HG03159 (cell line): ENCODE measurements around the gene TGFBR3.

Source experiments
- ATAC-seq: cut with Tn5 transposase; IDR thresholded peaks from one replicate; pipeline ENCODE4 v1.9.1; 2021; ENCODE audit warnings: mild to moderate bottlenecking, moderate library complexity; ENCODE audit not compliant: unreplicated experiment

Gene TGFBR3

DNA sequence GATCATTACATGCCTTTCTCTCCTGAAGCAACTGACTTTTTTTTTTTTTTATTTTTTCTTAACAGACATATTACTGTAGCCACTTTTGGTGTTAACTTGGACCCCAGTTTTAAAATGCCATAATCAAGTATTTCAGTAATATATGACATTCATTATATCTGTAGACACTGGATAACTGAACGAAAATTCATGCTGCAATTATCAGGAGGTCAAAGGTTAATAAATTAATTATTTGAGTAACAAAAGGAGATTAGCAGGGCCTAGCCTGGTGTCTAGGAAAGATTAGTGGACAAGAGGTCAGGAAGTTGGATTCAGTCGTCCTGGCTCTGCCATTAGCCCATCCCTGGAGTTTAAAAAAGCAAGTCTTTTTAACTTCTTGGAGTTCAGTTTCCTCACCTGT, 168.1 kb downstream of the TGFBR3 start:
- ATAC-seq = no peak

DNA sequence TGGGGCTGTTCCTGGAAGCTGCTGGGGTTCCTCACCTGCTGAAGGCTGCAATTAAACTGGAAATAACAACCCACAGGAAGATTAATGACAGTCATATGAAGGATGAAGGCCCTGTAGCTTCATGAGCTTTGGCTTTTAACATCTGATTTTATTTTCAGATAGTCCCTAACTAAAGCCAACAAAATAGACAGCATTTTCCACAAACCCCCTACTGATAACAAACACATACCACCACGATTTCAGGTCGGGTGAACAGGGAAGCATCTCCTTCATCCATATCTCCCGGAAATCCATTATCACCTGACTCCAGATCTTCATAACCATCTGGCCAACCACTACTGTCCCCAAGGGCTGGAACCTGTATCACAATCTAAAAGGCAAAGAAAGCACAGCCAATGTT, 169.6 kb downstream of the TGFBR3 start:
- ATAC-seq = no peak

DNA sequence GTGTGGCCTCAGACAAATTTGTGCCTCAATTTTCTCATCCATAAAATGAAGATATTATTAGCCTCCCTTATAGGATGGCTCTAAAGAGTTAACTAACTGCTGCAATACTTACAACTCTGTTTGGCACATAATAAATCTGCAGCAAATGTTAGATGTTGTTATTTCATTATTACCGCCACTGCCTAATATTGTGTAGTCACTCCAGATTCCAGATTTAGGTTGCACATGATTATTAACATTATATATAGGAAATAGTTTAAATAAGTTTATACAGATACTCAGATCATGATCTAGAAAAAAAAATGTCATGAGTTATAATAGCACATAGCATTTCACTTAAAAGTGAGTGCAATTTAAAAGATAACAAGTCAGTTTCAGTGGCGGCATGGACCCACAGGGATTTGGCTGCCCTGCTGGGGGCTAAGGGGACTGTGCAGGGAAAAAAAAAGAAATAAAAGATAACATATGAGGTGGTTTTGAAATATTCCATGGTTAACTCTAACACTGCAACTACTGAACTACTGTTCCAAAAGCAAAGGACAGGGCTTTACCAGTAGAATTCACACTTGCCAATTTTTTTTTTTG, 170.4 kb downstream of the TGFBR3 start:
- ATAC-seq = no peak

DNA sequence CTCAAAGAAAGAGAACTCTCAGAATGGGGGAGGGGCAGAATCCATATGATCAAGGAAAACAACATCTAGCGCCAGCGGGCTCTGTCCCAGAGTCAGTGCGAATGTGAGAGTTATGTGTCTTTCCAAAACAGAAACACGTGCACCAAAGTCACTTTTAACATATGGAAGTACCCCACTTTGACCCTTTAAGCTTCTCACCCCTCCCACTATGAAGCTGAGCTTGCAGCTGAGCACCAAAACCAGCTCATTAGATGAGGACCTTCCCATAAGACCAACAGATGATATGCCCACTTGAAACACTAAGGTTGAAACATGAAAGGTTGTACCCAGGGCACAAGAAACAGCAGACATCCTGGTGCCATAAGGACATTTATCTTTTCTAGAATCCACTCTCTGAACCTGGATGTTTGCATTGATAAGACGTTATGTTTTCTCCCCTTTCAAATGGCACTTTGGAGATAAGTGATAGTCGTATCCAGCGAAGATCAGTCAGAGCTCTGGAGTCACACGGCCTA, 171.0 kb downstream of the TGFBR3 start:
- no peak for ATAC-seq

DNA sequence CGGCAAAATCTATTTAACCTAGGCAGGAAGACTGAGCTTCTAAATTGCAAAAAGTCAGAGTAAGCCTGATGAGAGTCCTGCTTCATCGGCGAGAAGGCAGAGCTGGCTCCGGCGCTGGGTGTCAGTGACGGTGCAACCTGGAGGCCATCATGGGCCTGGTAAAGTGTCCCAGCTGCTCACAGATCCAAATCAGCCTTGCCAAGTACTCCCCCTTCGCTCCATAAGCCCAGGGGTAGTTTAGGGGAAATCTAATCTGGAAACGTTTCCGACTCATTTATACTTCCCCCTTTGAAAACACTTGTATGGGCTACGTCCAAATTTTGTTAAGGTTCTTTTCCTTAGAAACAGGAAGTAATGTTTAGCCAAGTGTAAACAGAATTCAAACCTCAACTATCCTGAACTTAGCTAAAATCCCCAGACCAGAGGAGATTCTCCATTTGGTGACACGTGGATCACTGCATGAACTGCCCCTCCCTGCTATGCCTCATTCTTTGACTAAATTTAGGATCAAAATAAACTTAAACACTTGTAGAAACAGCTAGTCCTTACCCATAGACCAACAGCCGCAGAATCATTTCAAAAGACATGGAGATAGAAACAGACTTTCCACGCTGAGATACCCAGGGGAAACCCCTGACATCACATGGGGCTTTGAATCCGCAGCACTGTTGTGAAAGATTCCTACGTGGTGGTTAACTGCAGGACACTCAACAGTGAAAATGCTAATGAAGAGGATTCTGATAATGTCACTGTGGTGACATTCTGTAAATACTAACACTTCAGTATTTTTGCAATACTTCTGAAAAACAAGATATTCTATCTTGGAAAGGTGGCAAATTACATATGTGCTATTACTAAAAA, 172.7 kb downstream of the TGFBR3 start:
- no peak for ATAC-seq

DNA sequence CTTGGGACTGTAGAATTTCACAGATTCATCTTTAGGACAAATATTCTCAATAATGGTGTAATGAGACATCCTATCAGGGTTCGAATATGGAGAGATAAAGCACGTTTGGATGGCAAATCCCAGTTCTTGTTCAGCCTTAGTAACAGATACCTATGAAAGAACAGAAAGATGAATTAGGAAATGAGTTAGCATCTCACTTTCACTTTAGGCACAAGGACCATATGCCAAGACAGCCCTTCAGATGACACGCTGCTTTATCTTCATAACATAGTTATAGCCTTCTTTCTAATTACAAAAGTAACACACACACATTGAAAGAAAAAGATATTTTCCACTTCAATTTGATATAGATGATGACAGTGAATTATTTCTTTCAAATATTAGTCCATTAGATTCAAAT, 173.6 kb downstream of the TGFBR3 start:
- ATAC-seq = no peak

DNA sequence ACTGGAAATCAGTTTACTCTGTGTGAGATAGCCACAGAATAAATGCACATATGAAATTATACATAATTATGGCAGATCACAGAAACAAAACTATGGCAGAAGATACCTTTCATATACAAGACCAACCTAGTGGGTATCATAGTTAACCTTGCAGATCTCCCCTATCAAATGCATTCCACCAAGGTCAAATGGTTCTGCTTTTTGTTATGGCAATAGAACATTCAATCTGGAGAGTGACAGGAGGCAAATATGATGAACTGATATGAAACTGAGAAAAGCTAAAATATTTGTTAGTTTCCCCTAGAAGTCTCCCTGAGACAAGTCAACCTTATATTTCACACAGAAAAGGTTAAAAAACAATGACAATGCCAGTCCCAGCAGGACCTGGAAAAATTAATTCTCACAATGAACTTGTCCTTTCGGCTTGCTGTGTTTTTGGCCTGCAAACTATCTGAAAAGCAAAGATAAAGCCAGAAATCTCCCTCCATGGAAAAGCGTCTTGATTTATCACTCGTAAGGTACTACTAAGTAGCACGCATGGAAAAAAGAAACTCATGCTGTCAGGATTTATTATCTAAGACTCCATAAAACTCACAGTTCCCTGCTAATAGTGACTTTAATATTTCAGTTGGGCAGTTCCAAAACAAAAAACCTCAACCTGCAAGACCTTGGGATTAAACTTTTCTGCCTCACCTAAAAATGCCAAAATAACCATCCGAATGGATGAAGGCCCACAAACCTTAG, 174.3 kb downstream of the TGFBR3 start:
- no peak for ATAC-seq

DNA sequence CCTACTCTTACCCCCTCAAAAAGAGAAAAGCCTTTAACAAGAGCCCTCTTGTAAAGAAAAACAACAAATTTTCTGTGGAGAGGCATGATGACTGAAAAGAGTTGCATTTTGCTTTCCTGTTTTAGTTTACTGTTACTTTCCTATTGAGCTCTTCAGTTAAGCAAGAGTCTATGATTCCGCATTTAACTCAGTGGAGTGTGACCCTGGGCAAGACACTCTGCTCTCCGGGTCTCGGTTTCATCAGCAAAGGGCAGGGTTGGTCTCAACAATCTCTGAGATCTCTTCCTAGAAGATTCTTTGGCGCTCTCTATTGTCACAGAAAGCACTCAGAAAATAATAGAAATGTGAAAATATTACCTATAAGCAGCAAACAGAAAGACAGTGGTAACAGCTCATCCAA, 175.7 kb downstream of the TGFBR3 start:
- ATAC-seq = no peak

DNA sequence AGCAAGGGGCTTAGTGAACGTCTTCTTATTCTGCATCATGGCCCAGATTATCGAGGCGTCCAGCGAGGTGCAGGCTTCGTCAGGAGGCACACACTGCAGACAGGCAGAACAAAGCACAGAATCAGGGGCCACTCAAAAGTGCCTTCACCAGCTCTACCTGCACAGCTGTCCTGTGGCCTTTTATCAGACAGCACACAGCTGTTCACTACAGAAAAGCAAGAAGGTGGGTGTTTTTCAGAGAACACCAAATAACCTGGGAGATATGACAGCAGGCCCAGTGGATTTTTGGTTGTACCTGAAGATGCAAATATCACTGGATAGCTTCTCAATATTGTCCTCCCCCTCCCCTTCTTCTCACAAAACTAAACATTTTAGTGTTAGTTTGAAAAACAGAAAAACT, 177.3 kb downstream of the TGFBR3 start:
- no peak for ATAC-seq

DNA sequence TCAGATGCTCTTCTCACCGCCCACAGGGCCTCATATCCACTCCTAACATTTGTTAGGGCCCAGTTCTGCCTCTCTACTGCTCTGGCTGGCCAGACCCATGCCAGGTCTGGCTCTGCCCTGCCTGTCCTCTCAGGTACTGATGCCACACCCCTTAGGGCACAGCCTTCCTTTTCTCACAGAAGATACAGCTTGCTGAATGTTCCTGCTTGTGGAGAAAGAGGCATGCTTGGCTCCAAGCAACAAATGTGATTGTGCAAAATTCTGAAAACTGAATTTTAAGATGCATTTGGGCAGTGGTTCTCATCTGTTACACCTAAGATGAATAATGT, 178.1 kb downstream of the TGFBR3 start:
- ATAC-seq = no peak

DNA sequence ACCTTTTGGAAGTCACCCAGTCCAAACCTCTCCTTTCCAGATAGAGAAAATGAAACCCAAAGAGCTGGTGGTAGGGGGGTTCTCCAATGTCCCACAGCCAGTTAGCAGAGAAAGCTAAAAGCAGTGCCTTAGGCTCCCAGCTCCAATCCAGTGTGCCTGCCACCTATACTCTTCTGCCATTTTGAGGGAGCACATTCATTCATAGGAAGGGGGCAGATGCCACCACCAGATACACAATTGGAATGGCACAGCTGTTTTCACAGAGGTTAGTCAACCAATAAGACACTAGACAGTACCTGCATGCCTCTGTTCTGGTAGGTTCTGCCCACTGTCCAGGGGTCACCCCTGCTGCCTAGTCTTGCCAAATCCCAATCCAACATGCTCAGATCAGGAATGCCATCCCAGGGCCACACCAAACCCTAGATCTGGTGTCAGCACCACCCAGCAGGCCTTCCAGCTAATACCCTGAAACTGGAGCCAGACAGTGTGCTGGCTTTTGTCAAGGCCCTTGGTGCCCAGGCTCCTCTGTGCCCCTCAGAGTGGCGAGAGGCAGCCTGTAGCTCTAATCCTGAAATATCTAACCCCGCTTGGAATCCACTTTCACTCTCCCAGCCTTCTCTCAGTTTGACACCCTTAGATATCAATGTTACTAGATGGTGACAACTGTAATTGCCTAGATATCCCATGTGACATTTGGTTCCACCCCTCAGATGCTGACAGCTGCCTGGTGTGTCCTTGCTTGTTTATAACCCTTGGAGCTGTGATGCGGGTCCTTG, 178.6 kb downstream of the TGFBR3 start:
- no peak for ATAC-seq

DNA sequence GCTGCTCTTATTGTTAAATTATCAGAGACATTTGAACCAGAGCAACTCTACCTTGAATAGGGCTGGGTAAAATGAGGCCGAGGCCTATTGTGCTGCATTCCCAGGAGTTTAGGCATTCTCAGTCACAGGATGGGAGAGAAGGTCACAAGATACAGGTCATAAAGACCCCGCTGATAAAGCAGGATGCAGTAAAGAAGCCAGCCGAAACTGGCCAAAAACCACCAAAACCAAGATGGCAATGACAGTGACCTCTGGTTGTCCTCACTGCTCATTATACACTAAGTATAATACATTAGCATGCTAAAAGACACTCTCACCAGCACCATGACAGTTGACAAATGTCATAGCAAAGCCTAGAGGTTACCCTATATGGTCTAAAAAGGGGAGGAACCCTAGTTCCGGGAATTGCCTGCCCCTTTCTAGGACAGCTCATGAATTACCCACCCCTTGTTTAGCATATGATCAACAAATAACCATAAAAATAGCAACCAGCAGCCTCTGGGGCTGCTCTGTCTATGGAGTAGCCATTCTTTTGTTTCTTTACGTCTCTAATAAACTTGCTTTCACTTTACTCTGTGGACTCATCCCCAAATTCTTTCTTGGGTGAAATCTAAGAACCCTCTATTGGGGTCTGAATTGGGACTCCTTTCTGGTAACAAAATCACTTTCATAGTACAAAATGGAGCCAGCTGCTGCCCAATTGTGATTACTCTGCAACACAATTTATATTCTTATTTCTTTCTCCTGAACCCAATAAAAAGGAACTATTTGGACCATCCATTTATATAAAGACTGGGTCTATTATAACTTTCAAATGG, 179.6 kb downstream of the TGFBR3 start:
- no peak for ATAC-seq

DNA sequence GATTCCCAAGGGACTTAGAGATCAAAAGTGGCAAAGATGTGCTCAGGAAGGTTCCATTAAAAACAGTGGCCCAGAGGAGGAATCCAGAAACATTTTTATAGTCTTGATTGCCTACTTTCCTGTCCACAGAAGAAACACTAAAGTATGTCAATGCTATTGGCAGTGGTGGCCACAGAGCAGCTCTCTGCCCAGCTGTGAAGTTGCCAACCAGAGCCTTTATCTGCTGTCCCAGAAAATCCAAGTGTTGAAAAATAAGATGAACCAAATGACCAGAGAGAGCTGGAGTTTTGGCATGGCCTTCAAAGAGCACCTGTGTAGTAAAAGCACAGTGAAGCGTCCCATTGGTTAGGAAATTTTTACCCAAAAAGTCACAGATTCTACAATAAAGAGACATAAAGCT, 181.2 kb downstream of the TGFBR3 start:
- no peak for ATAC-seq

DNA sequence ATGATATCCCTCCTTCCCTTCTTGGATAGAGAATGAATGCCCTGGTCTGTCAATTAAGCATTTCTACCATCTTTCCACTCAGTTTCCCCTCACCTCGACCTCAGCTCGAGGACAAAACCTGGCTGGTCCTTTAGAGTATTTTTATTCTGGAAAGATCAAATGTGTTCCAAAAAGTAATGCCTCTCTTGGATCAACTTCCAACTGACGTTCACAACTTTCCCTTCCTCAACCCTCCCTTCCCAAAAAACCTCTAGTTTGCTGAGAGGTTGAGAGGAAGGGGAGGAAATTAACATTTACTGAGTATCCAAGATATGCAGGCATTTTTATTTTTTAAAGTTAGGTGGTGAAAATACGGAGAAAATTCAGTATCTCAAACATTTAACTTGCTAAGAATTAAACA, 182.9 kb downstream of the TGFBR3 start:
- ATAC-seq = no peak

DNA sequence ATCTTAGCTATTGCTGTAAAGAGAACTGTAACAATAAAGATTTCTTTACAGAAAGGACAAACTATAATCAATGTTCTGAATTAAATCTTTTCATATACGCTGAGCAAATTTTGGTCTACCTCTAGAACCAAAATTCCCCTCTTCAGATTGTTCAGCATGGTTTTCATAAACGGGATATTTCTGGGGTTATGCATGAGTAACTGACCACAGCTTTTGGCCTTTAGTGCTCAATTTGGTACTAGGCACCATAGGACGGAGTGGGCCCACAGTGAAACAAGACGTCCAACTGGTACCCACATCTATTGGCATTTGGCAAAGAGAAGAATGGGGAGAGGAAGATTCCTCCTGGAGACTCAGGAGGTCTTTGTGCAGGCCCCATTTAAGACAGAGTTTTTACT, 184.5 kb downstream of the TGFBR3 start:
- no peak for ATAC-seq

DNA sequence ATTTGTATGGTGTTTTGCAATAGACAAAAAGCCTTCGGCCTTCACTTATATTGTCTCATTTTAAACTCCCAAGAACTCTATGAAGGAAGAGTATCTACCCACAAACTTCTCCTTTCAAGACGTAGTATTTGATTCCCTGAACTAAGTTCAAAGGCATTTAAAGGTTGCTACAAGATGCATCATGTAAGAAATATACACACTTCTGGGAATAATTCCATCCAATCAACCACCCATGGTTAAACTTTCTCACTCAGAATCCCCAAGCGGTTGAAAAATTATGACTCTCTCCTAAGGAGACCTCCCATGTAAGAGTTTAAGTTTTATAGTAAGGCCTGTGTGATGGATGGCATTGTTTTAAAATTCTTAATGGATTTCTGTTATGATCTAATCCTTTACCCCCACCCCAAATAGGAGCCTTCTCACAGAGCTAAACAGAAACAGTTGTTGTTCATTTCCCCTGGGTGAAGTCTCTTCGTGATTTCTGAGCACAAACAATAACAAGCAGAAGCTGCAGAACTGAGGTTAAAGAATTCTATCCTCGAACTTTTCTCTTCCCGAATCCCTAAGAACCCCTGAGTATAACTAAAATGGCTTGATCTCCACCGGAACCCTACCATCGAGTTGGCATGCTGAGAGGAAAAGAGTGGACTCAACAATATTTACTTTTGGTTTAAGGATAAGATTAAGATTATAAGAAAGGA, 185.0 kb downstream of the TGFBR3 start:
- ATAC-seq = no peak

DNA sequence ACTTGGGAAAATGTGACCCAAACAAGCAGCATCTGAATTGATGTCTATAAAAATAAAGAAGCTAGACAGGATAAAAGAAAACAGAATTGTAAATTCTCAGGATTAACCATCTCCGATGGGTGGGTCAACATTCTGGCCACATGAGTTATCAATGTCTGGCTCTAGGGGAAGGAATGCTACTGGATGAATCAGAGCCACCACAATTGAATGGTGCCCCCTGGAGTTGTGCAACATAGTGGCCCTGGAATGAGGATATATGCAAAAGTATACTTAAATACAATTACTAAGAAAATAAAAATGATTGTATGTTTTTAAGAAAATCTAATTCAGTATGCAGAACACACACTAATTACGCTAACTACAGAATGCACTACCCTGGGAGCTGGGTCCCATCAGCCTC, 185.6 kb downstream of the TGFBR3 start:
- no peak for ATAC-seq

DNA sequence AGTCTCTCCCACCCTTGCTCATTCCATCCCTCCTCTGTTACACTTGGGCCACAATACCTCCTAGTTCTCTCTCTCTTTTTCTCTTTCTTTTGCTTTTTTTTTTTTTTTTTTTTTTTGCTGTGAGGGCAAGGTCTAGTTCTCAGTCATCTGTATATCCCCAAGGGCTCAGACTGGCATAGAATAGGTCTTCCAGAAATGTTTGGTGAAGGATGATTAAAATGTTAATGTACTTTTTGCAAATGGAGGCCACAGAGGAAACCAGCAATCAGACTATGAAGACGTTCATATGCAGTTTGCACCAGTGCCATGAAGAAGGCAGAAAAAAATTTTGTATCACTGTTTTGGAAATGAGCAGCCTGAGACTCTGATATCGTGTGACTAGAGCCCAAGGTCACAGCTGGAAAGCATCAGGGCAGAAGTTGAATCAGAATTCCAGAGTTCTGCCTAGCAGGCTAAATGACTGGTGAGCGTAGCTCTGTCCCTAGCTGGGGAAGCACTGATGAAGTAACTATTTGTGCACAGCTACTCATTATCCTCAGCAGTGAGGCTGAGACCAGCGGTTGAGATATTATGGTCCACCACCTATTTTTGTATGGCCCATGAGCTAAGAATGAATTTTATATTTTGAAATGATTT, 186.5 kb downstream of the TGFBR3 start:
- ATAC-seq = no peak

DNA sequence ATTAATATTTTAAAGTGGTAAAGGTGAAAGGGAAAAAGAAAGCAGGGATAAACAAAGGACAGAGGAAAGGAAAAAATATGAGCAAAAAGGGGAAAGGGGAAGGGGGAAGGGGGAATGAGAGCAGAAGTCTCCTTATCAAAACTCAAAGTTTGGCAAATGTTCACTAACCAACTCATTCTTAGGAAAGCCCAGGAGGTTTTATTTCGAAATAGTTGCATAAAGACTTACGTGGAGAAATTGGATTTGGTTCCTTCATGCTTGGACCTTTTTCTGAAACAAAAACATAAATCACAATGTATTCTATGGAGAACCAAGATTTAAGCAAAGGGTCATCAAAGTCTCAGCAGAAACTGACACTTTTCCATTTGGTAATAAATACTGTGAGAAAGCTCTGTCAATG, 188.1 kb downstream of the TGFBR3 start:
- no peak for ATAC-seq
